ENCODE results near the gene OAT. TPM values are rescaled to one million over a fixed set of nuclear protein-coding genes. Genes with fewer than 3 reads are reported as not detected.
"Not testable (repeated sequence)": the region's sequence is repeated elsewhere in the genome, so short reads cannot be mapped to it uniquely, and the experiment has no call there.

The OAT gene
- total and polyA plus RNA-seq, 9 donors: 76.5 to 125 (median 94.5) TPM

- DNase-seq: no peak
- Histone ChIP-seq H3K36me3 (no peaks in the 10 kb centered on the region), H3K27ac (no peak overlapping the region), H3K4me1 (ENCODE audit: insufficient read depth) (no peaks in the 10 kb centered on the region), H3K9me3 (no peaks in the 10 kb centered on the region), H3K4me3 (no peak overlapping the region), H3K27me3 (no peaks in the 10 kb centered on the region)
- TF ChIP-seq EP300 (IDR thresholded peaks at IDR 0.05) (no peak), CTCF (IDR thresholded peaks at IDR 0.05) (no peak), POLR2A (IDR thresholded peaks at IDR 0.05) (no peak)
- intact Hi-C loops (cut with DNase I): no loop called here
- WGBS, 3 donors: 82 to 90% (median 86%) methylated on average over 8 of the region's 8 CpGs
Observed at GRCh38 chr10:124436191-124436638, 17.5 kb upstream of the OAT start.

- H3K36me3 ChIP-seq; H3K27me3 ChIP-seq; H3K27ac ChIP-seq; H3K9me3 ChIP-seq; H3K4me1 ChIP-seq (ENCODE audit: insufficient read depth); DNase-seq; H3K4me3 ChIP-seq; intact Hi-C loops (cut with DNase I): not testable (repeated sequence)
- WGBS, 3 donors: 86 to 92% (median 89%) methylated on average over 4 of the region's 4 CpGs
Observed at GRCh38 chr10:124435683-124436082, 17.0 kb upstream of the OAT start.

- no peak for DNase-seq
- intact Hi-C loops (cut with DNase I): no loop called here
- no peaks in the 10 kb centered on the region for H3K36me3 ChIP-seq
- H3K4me3 ChIP-seq: no peak overlapping the region
- no peaks in the 10 kb centered on the region for H3K4me1 ChIP-seq (ENCODE audit: insufficient read depth)
- H3K27me3 ChIP-seq: no peaks in the 10 kb centered on the region
- no peak overlapping the region for H3K27ac ChIP-seq
- no peaks in the 10 kb centered on the region for H3K9me3 ChIP-seq
- WGBS, 3 donors: 71 to 78% (median 77%) methylated on average over 3 of the region's 3 CpGs
- no peak for TF ChIP-seq EP300 (IDR thresholded peaks at IDR 0.05)
- TF ChIP-seq CTCF (IDR thresholded peaks at IDR 0.05): no peak
- TF ChIP-seq POLR2A (IDR thresholded peaks at IDR 0.05): no peak
Observed at GRCh38 chr10:124433461-124433860, 14.7 kb upstream of the OAT start.

- 71 to 79% (median 78%) methylated on average over 4 of the region's 4 CpGs for WGBS, 3 donors
Observed at GRCh38 chr10:124430077-124430476, 11.4 kb upstream of the OAT start.

GRCh38 chr10:124429576-124429975 lies 10.9 kb upstream of the OAT start:
- intact Hi-C loops (cut with DNase I): no loop called here
- Histone ChIP-seq H3K27me3 (no peaks in the 10 kb centered on the region), H3K4me1 (ENCODE audit: insufficient read depth) (no peaks in the 10 kb centered on the region), H3K27ac (no peak overlapping the region), H3K4me3 (no peak overlapping the region), H3K36me3 (no peaks in the 10 kb centered on the region), H3K9me3 (no peaks in the 10 kb centered on the region)
- no peak for DNase-seq
- WGBS, 3 donors: 73 to 80% (median 77%) methylated on average over 5 of the region's 5 CpGs
- no peak for TF ChIP-seq POLR2A (IDR thresholded peaks at IDR 0.05)
- TF ChIP-seq CTCF (IDR thresholded peaks at IDR 0.05): no peak
- TF ChIP-seq EP300 (IDR thresholded peaks at IDR 0.05): no peak

More at GRCh38 chr10:124430077-124430476, 11.4 kb upstream of the OAT start:
- intact Hi-C loops (cut with DNase I): no loop called here
- Histone ChIP-seq H3K27me3 (no peaks in the 10 kb centered on the region), H3K4me1 (ENCODE audit: insufficient read depth) (no peaks in the 10 kb centered on the region), H3K9me3 (no peaks in the 10 kb centered on the region), H3K27ac (no peak overlapping the region), H3K4me3 (no peak overlapping the region), H3K36me3 (no peaks in the 10 kb centered on the region)
- no peak for DNase-seq
- TF ChIP-seq POLR2A (IDR thresholded peaks at IDR 0.05) (no peak), CTCF (IDR thresholded peaks at IDR 0.05) (no peak), EP300 (IDR thresholded peaks at IDR 0.05) (no peak)
